Left lobe of liver (tissue), 2 donors: ENCODE data around the gene ATN1. TPM values are rescaled to one million over a fixed set of nuclear protein-coding genes. Genes with fewer than 3 reads are reported as not detected.
A peak's percentile ranks its signal among the peaks of the same experiment; 100 is the strongest.
"Not testable (repeated sequence)": the region's sequence is repeated elsewhere in the genome, so short reads cannot be mapped to it uniquely, and the experiment has no call there.

ENCODE experiments used
- ATAC-seq: fragments of 200-7000 bp; cut with Tn5 transposase; one replicate; pipeline ENCODE4 v1.9.1; 2020; ENCODE audit warnings: mild to moderate bottlenecking, moderate library complexity
- DNase-seq: peaks from one replicate; pipeline ENCODE4 v3.0.0-alpha.2; 2020; ENCODE audit warnings: low spot score
- total RNA-seq: library from RNA; stranded (reverse); gene quantifications from one replicate; pipeline ENCODE4 v1.2.1, GENCODE V29; 2021
- donor health status: DM: no; HTN: no; CAD: no; lungs with moderate emphysema.
- donor health status: DM: no; HTN: yes; CAD: no.

The ATN1 gene
- total RNA-seq, 1 donor from 2014 or later = 22.0 TPM

DNA sequence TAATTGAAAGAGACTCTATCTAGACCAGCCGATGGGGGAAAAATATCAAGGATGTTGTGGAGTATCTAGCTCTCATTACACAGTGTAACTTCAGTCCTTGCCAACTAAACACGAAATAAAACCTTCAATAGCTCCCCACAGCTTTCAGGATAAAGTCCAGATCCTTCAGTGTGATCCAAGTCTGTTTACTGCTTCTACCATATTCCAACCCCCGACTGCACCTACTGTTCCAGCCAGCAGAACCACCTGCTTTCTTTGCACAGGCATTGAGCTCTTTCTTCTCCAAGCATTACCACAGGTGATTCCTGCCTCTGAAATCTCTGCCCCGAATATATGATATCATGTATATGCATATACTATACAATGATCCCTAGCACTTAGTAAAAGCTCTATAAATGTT is 25.3 kb upstream of the ATN1 start:
- ATAC-seq = no peak

DNA sequence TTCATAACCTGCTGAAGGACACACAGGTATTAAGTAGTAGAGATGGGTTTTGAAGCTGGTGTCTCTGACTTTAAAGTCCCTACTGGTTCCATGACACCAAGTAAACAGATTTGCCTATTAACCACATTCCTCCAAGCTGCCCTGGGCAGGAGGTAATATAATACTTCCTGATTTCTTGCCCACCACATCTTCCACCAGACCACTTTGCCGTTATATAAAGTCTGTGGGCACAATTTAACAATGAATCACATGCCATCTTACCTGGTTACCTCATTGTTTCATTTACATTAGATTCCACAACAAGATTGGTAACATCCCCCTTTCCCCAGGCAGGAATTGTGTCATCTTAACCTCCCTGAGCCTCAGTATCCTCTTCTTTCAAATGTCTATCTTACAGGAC is 24.0 kb upstream of the ATN1 start:
- DNase-seq (no peak), ATAC-seq (no peak)

More for the DNA sequence above, 25.3 kb upstream of the ATN1 start:
- DNase-seq = no peak

DNA sequence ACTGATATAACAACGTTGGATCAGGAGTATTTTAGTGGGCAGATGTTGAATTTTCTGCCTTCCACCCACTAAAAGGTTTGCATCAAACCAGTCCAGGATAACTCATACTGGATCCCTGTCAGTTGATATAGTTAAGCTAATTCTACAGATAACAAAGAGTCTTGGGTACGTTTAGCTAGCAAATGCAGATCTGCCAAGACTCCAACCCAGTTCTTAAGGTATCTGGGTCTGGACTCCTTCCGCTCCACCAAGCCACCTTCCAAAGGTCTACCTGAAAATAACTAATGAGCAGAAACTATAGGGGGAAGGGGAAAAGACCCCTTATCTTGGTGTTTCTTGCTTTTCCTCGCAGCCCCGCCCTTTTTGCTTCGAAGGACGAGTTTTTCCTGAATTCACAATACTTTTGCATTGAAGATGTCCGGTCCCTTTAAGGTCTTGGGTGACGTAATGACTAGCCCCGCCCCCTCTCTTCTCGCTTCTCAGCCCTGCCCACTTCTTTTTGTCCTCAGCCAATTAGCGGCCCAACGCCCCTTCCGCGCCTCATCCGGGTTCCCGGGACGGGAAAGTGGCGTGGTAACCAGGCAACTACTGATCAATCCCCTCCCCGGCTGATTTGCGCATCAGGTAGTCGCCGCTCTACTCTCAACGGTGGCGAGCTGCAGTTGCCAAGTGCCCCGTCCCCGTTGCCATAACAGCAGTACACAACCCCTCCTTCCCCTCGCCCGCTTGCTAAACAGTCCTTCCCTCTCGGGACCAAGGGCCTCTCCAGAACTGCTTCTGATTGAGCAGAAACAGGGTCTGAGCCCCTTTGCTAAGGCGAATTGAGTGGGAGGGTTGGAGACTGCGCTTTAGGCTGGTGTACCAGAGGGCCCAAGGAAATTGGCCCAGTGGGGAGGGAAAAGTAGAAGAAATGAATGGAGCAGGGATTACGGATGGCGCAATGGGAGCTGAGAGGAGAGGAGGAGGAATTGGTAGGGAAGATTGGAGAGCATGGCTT is 23.2 kb upstream of the ATN1 start, which contains the start of gene LRRC23:
Gene LRRC23 (plus strand): TSS at position 543 of the 997 bp plus-strand sequence. CDS start 812 bp downstream, outside the sequence.
- ATAC-seq = peak; percentile 97
- peak; percentile 99 for DNase-seq

DNA sequence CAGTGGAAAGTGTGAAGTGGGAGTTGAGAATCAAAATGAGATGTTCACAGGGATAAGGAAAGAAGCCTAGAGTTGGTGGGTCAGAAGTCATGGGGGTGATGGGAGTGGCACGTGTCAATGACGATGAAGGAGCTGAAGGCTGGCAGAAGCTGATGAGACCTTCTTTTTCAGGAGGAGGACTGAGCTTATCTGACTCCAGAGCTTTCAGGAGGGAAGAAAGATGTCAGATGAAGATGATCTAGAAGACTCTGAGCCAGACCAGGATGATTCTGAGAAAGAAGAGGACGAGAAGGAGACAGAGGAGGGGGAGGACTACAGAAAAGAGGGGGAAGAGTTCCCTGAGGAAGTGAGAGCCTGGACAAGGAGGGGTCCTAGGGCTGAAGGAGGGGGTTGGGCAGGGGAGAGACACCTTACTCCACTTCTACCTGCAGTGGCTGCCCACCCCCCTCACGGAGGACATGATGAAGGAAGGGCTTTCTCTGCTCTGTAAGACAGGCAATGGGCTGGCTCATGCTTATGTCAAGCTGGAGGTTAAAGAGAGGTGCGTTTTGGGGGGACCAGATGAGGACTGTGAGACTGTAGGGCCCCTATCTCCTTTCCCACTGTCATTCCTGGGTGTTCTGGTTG is 22.2 kb upstream of the ATN1 start:
- no peak for ATAC-seq
- DNase-seq = no peak

DNA sequence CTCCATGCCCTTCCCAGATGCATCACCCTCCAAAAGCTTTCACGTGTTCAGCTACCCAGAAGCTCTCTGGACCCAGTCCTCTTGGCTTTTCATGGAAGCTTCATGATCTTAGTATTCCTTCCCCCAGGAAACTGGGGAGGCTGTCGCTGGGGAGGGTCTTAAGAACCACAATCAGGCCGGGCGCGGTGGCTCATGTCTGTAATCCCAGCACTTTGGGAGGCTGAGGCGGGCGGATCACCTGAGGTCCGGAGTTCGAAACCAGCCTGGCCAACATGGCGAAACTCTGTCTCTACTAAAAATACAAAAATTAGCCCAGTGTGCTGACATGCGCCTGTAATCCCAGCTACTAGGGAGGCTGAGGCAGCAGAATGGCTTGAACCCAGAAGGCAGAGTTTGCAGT is 19.6 kb upstream of the ATN1 start:
- ATAC-seq, DNase-seq: not testable (repeated sequence)

DNA sequence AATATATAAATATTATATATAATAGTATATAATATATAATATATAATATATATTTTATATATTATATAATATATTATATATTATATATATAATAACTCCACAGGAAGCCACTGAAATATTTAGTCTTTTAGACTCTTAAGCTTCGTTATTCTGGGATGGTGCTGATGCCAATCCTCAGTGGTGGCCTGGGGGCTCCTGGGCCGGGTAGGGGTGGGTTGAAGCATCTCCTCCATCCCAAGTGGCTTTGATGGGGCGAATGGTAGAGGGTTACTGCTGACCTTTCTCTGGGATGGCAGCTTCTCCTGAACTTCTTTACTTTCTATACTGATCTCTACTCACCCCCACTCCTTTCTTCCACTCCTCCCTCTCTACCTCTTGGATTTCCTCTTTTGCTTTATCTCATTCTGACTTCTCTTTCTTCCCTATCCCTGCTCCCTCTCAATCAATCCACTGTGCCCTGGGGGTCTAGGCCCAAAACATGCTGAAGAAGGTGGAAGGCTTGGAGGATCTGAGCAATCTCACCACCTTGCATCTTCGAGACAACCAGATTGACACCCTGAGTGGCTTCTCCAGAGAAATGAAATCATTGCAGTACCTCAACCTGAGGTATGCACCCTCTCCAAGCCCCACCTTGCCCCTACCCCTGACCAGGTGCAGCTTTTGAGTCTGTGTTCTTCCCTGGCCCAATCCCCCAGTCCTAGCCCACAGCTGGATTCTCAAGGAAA is 18.2 kb upstream of the ATN1 start:
- ATAC-seq = no peak
- no peak for DNase-seq

DNA sequence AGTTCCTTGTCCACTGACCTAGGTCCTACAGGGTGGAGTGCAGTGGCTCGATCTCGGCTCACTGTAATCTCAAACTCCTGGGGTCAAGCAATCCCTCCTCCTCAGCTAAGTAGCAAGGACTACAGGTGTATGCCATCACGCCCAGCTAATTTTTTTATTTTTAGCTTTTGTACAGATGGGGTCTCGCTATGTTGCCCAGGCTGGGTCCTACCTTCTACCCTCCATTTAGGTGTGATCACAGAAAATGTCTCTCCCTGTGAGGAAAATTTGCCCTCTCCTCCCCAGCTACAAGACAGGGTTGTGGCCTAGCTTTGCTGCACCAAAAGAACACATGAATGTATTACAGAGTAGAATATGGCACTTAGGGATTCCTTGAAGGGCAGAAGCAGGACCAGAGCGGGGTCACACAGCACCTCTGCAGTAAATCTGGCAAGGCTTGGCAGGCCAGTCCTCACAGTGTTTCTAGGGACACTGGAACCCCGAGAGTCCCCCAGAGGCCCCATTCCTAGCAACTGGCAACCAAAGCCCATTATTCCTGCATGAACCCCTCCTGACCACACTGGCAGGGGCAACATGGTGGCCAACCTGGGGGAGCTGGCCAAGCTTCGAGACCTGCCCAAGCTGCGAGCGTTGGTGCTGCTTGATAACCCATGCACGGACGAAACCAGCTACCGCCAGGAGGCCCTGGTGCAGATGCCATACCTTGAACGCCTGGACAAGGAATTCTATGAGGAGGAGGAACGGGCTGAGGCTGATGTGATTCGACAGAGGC is 15.4 kb upstream of the ATN1 start:
- ATAC-seq (no peak), DNase-seq (no peak)

DNA sequence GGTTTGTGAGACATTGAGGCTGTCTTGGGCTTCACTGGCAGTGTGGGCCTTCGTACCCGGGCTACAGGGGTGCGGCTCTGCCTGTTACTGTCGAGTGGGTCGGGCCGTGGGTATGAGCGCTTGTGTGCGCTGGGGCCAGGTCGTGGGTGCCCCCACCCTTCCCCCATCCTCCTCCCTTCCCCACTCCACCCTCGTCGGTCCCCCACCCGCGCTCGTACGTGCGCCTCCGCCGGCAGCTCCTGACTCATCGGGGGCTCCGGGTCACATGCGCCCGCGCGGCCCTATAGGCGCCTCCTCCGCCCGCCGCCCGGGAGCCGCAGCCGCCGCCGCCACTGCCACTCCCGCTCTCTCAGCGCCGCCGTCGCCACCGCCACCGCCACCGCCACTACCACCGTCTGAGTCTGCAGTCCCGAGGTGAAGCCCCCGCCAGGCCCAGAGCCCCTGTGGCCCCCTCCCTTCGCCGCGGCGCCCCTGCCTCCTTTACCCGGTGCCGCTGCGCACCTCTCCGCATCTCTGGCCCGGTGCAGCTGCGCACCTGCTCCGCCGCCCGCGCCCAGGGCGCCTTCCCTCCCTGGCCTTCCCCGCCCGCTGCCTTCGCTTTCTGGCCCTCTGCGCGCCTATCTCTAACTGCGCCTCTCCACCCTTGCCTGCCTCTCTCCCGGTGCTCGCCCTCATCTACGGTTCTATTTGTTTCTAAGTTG is 13.4 kb upstream of the ATN1 start, which contains the start of gene ENO2:
Gene ENO2 (plus strand): TSS at position 335 of the 701 bp plus-strand sequence. CDS start 1,253 bp downstream, outside the sequence.
- DNase-seq = no peak
- peak; percentile 73 for ATAC-seq

DNA sequence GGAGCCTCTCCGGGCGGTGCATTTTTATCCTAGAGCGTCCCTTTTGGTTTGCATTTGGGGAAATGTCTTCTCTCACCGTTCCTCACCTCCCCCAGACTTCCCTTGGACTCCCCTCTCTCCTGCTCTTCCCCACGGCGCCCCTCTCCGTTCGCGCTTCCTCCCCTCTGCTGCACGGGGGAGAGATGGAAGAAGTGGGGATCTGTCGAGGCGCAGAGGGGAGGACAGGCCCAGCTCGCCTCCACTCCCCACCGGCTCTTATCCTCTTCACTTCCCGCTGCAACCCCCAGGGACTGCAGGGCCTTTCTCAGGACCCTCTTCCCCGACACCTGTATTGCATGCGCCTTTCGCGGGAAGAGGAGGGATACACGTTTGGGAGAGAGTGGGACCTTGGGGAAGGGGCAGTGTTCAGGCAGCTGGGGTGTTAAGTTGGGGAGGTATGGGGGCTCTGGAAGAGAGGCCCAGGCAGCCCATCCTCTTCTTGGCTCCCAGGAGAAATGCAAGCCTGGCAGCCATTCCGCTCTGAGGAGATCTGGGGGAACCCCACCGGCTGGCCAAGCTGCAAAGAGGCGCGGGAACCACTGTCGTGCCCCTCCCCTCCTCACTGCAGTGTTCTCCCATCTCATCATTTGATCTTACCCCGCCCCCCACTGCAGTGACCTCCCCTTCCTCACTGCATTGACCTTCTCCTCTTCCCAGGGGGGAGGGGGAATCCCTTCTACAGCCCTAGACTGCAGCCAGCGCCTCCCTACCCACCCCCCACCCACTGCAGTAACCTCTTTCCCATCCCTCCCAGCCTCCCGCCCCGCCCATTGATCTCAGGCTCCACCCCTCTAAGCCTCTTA is 12.6 kb upstream of the ATN1 start:
- peak; percentile 10 for ATAC-seq
- DNase-seq = no peak

DNA sequence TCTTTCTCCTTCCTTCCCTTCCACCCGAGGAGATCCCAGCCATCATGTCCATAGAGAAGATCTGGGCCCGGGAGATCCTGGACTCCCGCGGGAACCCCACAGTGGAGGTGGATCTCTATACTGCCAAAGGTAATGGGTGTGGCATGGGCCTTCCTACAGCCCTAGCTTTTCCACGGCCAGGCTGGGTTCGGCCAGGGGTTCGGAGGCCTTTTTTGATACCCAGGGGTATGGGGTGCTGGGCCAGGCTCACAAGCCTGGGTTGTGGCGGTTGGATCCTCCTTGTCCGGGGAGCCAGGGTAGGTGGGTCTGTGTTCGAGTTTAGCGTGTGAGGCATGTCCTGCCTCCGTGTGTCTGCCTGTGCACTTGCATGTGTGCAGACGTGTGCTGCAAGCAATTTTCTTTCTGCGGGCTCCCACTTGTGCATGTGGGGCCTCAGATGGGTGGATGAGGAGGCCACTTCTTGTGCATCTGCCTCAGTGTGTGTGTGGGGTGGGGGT is 11.9 kb upstream of the ATN1 start:
- no peak for ATAC-seq
- no peak for DNase-seq

DNA sequence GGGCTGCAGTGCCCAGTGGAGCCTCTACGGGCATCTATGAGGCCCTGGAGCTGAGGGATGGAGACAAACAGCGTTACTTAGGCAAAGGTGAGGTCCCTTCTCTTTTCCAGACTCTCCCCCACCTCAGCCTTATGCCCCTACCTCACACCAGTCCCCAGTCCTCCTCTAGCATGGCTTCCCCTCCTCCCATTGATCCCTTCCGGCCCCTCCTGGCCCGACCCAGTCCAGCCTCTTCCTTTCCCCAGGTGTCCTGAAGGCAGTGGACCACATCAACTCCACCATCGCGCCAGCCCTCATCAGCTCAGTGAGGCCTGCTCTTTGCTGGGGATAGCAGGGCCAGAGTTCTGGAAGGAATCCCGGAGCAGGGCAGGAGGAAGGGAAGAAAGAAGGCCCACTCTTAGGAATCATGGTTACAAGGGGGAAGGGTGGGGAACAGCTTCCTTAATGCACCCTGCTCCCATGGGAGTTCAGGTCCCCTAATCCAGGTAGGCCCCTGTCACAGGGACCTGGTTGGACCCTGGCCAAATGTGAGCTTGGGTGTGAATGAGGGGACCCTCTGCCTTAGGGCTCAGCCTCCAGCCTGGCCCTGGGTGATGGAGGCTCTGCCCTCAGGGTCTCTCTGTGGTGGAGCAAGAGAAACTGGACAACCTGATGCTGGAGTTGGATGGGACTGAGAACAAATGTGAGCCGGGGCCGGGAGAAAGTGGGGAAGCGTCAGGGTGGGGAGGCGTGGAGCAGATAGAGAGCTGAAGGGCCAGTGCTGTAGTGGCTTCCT is 11.1 kb upstream of the ATN1 start:
- DNase-seq (no peak), ATAC-seq (no peak)

DNA sequence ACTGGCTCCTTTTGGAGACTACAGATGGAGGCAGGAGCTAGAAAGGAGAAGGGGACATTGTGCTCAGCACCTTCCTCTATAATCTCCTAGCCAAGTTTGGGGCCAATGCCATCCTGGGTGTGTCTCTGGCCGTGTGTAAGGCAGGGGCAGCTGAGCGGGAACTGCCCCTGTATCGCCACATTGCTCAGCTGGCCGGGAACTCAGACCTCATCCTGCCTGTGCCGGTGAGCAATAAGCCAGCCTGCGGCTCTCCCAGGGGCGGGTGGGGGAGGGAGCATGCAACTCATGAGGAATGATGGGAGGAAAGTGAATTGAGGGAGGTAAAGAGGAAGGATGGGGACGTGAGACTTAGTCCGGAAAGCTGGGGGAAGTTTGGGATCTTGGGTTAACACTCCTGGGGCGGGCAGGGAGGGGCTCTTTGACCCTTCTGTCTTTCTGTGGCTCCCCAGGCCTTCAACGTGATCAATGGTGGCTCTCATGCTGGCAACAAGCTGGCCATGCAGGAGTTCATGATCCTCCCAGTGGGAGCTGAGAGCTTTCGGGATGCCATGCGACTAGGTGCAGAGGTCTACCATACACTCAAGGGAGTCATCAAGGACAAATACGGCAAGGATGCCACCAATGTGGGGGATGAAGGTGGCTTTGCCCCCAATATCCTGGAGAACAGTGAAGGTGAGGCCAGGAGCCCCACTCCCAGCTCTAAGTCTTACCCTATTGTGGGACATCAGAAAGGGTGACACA is 10.1 kb upstream of the ATN1 start:
- ATAC-seq (no peak), DNase-seq (no peak)

DNA sequence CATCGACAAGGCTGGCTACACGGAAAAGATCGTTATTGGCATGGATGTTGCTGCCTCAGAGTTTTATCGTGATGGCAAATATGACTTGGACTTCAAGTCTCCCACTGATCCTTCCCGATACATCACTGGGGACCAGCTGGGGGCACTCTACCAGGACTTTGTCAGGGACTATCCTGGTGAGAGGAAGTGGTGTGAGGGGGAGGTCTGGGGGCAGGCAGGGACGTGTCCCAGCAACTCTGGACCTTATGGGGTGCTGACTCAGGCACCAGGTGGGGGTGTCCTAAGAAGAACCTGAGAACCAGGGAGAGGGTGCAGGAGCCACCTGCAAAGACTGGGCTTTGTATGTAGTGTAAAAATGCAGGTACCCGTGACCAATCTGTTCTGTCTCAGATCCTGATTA is 8.2 kb upstream of the ATN1 start:
- DNase-seq (no peak), ATAC-seq (no peak)

DNA sequence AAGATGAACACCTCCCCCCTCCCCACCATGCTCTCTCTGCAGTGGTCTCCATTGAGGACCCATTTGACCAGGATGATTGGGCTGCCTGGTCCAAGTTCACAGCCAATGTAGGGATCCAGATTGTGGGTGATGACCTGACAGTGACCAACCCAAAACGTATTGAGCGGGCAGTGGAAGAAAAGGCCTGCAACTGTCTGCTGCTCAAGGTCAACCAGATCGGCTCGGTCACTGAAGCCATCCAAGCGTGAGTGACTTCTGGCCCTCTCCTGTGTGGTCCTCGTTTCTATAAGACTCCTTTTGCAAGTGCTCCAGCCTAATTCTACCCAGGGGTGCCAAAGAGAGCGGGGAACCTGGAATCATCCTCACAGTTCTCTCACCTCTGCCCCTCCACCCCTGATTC is 6.2 kb upstream of the ATN1 start:
- ATAC-seq (no peak), DNase-seq (no peak)

DNA sequence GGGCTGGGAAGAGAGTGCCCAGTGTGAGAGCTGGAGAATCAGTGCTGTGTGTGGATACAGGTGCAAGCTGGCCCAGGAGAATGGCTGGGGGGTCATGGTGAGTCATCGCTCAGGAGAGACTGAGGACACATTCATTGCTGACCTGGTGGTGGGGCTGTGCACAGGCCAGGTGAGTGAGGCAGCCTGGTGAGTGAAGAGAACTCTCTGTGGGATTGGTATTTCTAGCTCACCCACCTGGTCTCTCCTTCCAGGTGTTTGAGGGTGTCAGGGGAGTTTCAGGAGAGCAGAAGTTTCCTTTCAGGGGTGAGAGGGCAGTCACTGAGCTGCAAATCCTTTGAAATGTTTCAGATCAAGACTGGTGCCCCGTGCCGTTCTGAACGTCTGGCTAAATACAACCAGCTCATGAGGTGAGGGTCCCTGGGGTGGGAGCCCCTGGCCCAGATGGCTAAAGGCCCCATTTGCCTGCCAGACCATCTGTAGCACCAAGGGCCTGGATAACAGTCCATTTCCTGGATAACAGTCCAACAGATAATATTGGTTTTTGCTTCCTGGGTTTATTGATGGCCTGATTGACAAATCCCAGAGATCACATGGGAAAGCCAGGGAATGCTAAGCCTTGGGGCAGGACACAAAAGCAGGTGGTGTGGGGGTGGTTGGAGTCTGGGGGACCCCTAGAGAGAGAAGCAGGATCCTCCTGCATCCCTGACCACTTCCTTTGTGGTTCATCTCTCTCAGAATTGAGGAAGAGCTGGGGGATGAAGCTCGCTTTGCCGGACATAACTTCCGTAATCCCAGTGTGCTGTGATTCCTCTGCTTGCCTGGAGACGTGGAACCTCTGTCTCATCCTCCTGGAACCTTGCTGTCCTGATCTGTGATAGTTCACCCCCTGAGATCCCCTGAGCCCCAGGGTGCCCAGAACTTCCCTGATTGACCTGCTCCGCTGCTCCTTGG is 5.5 kb upstream of the ATN1 start:
- DNase-seq = no peak

More for the DNA sequence above, 5.5 kb upstream of the ATN1 start:
- no peak for ATAC-seq
